A673 (cell line): ENCODE results near the gene OR5P2.

ENCODE experiments used
- EZH2 ChIP-seq: fragments of 200-600 bp; sonication (generic); IDR thresholded peaks from 2 replicates; pipeline ENCODE4 v1.6.1; 2017; ENCODE audit warnings: borderline replicate concordance, low read depth, mild to moderate bottlenecking, mixed read lengths, antibody characterized with exemption, low read length; ENCODE audit not compliant: poor library complexity, severe bottlenecking
- TF ChIP-seq, protein P1 (sequence below): fragments of 300-800, 200-600 bp; sonication (generic); conservative IDR thresholded peaks from 2 replicates; pipeline ENCODE4 v1.5.1; 2017; ENCODE audit warnings: low read depth, mild to moderate bottlenecking, antibody characterized with exemption, low read length, moderate library complexity, mixed read lengths

- no peak for TF ChIP-seq EZH2
- TF ChIP-seq, protein P1, sequence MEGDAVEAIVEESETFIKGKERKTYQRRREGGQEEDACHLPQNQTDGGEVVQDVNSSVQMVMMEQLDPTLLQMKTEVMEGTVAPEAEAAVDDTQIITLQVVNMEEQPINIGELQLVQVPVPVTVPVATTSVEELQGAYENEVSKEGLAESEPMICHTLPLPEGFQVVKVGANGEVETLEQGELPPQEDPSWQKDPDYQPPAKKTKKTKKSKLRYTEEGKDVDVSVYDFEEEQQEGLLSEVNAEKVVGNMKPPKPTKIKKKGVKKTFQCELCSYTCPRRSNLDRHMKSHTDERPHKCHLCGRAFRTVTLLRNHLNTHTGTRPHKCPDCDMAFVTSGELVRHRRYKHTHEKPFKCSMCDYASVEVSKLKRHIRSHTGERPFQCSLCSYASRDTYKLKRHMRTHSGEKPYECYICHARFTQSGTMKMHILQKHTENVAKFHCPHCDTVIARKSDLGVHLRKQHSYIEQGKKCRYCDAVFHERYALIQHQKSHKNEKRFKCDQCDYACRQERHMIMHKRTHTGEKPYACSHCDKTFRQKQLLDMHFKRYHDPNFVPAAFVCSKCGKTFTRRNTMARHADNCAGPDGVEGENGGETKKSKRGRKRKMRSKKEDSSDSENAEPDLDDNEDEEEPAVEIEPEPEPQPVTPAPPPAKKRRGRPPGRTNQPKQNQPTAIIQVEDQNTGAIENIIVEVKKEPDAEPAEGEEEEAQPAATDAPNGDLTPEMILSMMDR: no peak
Measured at GRCh38 chr11:7793233-7793632, 3.5 kb downstream of the OR5P2 start.
